Mesodermal cell (in vitro differentiated cells): ENCODE results near the gene GDPD5.

ENCODE experiments used
- H3K27ac ChIP-seq: 2 replicates; pipeline ENCODE4 v1.7.0; 2013; ENCODE audit warnings: mild to moderate bottlenecking, low read depth, low read length, moderate library complexity; ENCODE audit not compliant: severe bottlenecking
- H3K36me3 ChIP-seq: 2 replicates; pipeline ENCODE4 v1.7.1; 2013; ENCODE audit warnings: mild to moderate bottlenecking, low read length, moderate library complexity; ENCODE audit not compliant: control insufficient read depth, insufficient read depth
- H3K4me1 ChIP-seq: one replicate; pipeline ENCODE4 v1.7.1; 2013; ENCODE audit warnings: mild to moderate bottlenecking, low read length; ENCODE audit not compliant: insufficient read depth, control insufficient read depth, poor library complexity, severe bottlenecking
- H3K4me3 ChIP-seq: 2 replicates; pipeline ENCODE4 v1.7.0; 2013; ENCODE audit warnings: low read length, control low read depth, mild to moderate bottlenecking; ENCODE audit not compliant: insufficient read depth, poor library complexity, severe bottlenecking; ENCODE audit errors: extremely low read depth
- H3K9me3 ChIP-seq: 2 replicates; pipeline ENCODE4 v1.7.1; 2013; ENCODE audit warnings: mild to moderate bottlenecking, low read length, moderate library complexity; ENCODE audit not compliant: control insufficient read depth
- WGBS, 2 experiments: methylation state at CpG; one replicate each; pipeline ENCODE4 v1.1.5; 2013; ENCODE audit warnings: missing lambda C conversion rate in 2 of 2; ENCODE audit not compliant: insufficient coverage in 2 of 2; 5-methylcytosine and 5-hydroxymethylcytosine counted together

GDPD5 gene

GRCh38 chr11:75439495-75440120 is 86.1 kb downstream of the GDPD5 start:
- Histone ChIP-seq H3K4me1 (no peaks in the 10 kb centered on the region), H3K36me3 (no peaks in the 10 kb centered on the region), H3K27ac (no peak overlapping the region), H3K4me3 (no peak overlapping the region), H3K9me3 (no peaks in the 10 kb centered on the region)
- 90 to 91% methylated on average over 11 to 13 of the region's 13 CpGs for WGBS, 2 experiments

GRCh38 chr11:75439026-75439425 is 86.7 kb downstream of the GDPD5 start:
- H3K27ac ChIP-seq: no peak overlapping the region
- H3K9me3 ChIP-seq: no peaks in the 10 kb centered on the region
- 81 to 85% methylated on average over 8 to 12 of the region's 14 CpGs for WGBS, 2 experiments
- H3K36me3 ChIP-seq: no peaks in the 10 kb centered on the region
- H3K4me3 ChIP-seq: no peak overlapping the region
- no peaks in the 10 kb centered on the region for H3K4me1 ChIP-seq

GRCh38 chr11:75437966-75438659 is 87.6 kb downstream of the GDPD5 start:
- Histone ChIP-seq H3K36me3 (no peaks in the 10 kb centered on the region), H3K4me3 (no peak overlapping the region), H3K4me1 (no peaks in the 10 kb centered on the region), H3K27ac (no peak overlapping the region), H3K9me3 (no peaks in the 10 kb centered on the region)
- 94 to 96% methylated on average over 9 to 10 of the region's 13 CpGs for WGBS, 2 experiments

GRCh38 chr11:75436806-75437205 is 88.9 kb downstream of the GDPD5 start:
- 94 to 96% methylated on average over 9 of the region's 9 CpGs for WGBS, 2 experiments
- H3K4me1 ChIP-seq: no peaks in the 10 kb centered on the region
- no peak overlapping the region for H3K4me3 ChIP-seq
- H3K9me3 ChIP-seq: no peaks in the 10 kb centered on the region
- no peak overlapping the region for H3K27ac ChIP-seq
- no peaks in the 10 kb centered on the region for H3K36me3 ChIP-seq

GRCh38 chr11:75435571-75435925 is 90.2 kb downstream of the GDPD5 start:
- H3K4me1 ChIP-seq: peaks cover 4% of the 10 kb centered on the region
- H3K36me3 ChIP-seq: no peaks in the 10 kb centered on the region
- no peak overlapping the region for H3K4me3 ChIP-seq
- WGBS, 2 experiments: 93 to 95% methylated on average over 9 of the region's 9 CpGs
- H3K9me3 ChIP-seq: no peaks in the 10 kb centered on the region
- H3K27ac ChIP-seq: no peak overlapping the region

- WGBS, 2 experiments: 86 to 91% methylated on average over 11 to 12 of the region's 12 CpGs
- peaks cover 6% of the 10 kb centered on the region for H3K4me1 ChIP-seq
- no peaks in the 10 kb centered on the region for H3K36me3 ChIP-seq
- H3K27ac ChIP-seq: no peak overlapping the region
- no peak overlapping the region for H3K4me3 ChIP-seq
- H3K9me3 ChIP-seq: no peaks in the 10 kb centered on the region
Measured at GRCh38 chr11:75434886-75435570, 90.7 kb downstream of the GDPD5 start.

- WGBS, 2 experiments: 89 to 94% methylated on average over 2 to 4 of the region's 4 CpGs
- Histone ChIP-seq H3K4me3 (no peak overlapping the region), H3K4me1 (peaks cover 6% of the 10 kb centered on the region), H3K36me3 (no peaks in the 10 kb centered on the region), H3K27ac (no peak overlapping the region), H3K9me3 (peaks cover 6% of the 10 kb centered on the region)
Measured at GRCh38 chr11:75434051-75434450, 91.7 kb downstream of the GDPD5 start.

- H3K27ac ChIP-seq: no peak overlapping the region
- no peaks in the 10 kb centered on the region for H3K36me3 ChIP-seq
- no peak overlapping the region for H3K4me3 ChIP-seq
- peaks cover 6% of the 10 kb centered on the region for H3K4me1 ChIP-seq
- peaks cover 10% of the 10 kb centered on the region for H3K9me3 ChIP-seq
- 81 to 83% methylated on average over 6 of the region's 6 CpGs for WGBS, 2 experiments
Measured at GRCh38 chr11:75433443-75433842, 92.3 kb downstream of the GDPD5 start.

- Histone ChIP-seq H3K36me3 (no peaks in the 10 kb centered on the region), H3K4me3 (no peak within 1 kb of the TSS), H3K9me3 (peaks cover 10% of the 10 kb centered on the region), H3K4me1 (peaks cover 6% of the 10 kb centered on the region), H3K27ac (no peak within 1 kb of the TSS)
- 33 to 34% methylated on average over 7 to 13 of the region's 14 CpGs for WGBS, 2 experiments
Measured at GRCh38 chr11:75432911-75433321, 92.8 kb downstream of the GDPD5 start, which contains the start of gene KLHL35. Gene KLHL35 (minus strand): TSS chr11:75433203. CDS start chr11:75430629, 2,574 bp downstream.

- Histone ChIP-seq H3K4me1 (peaks cover 6% of the 10 kb centered on the region), H3K4me3 (no peak overlapping the region), H3K27ac (no peak overlapping the region), H3K9me3 (peaks cover 10% of the 10 kb centered on the region), H3K36me3 (no peaks in the 10 kb centered on the region)
- 34 to 38% methylated on average over 8 to 9 of the region's 16 CpGs for WGBS, 2 experiments
Measured at GRCh38 chr11:75431533-75432525, 93.9 kb downstream of the GDPD5 start.
